ENCODE measurements around the gene UBE4A. TPM values are rescaled to one million over a fixed set of nuclear protein-coding genes. Genes with fewer than 3 reads are reported as not detected.

Gene UBE4A
- total and polyA plus RNA-seq, 2 donors (not counting 3 experiments of a cell fraction or from before 2014, with no cell fraction given) = 13.3 to 40.2 TPM

GRCh38 chr11:118334745-118335144 lies 24.7 kb upstream of the UBE4A start:
- intact Hi-C loops (cut with micrococcal nuclease) = no loop called here

GRCh38 chr11:118338637-118339061 lies 20.8 kb upstream of the UBE4A start:
- Histone ChIP-seq H3K4me3 (replicated peaks in 1 of 3; ENCODE audit: insufficient read depth in 1 of 3, low read depth in 1 of 3, low read length in 3 of 3) (no peak overlapping the region), H3K79me2 (ENCODE audit: control insufficient read depth, insufficient read depth, low read length) (no peaks in the 10 kb centered on the region), H3K27me3 (ENCODE audit: control insufficient read depth in 2 of 2, insufficient read depth in 2 of 2, low read length in 2 of 2) (peaks cover 3 to 12% of the 10 kb centered on the region in 2 experiments), H3K27ac (ENCODE audit: insufficient read depth, low read depth, low read length) (no peak overlapping the region), H4K20me1 (replicated peaks; ENCODE audit: control insufficient read depth, extremely low read depth, insufficient read depth, low read length) (no peaks in the 10 kb centered on the region), H2AFZ (ENCODE audit: low read depth, low read length) (no peak overlapping the region), H3K4me1 (ENCODE audit: control insufficient read depth, extremely low read depth, insufficient read depth, low read length) (no peaks in the 10 kb centered on the region), H3K4me2 (ENCODE audit: insufficient read depth, low read length) (no peak overlapping the region), H3K9ac (replicated peaks; ENCODE audit: extremely low read depth, insufficient read depth, low read length) (no peak overlapping the region), H3K36me3 (ENCODE audit: control insufficient read depth in 2 of 2, extremely low read depth in 1 of 2, insufficient read depth in 2 of 2, low read length in 2 of 2) (no peaks in the 10 kb centered on the region), H3K9me1 (replicated peaks; ENCODE audit: control insufficient read depth, extremely low read depth, insufficient read depth, low read length) (no peaks in the 10 kb centered on the region), H3K9me3 (replicated peaks; ENCODE audit: control insufficient read depth, insufficient read depth, low read length) (no peaks in the 10 kb centered on the region)
- ChIA-PET POLR2A (no interaction called here), CTCF (interaction anchor here (1.6 to 1.9 kb wide), 3 partner anchors 43 to 167 kb away, joined by 4 to 6 read pairs (median 6); no protein-coding TSS in a partner anchor)
- intact Hi-C loops (cut with micrococcal nuclease) = no loop called here
- FAIRE-seq (no peak), DNase-seq (ENCODE audit: low read depth, low spot score) (no peak)
- TF ChIP-seq EZH2 (IDR thresholded peaks at IDR 0.05; ENCODE audit: borderline replicate concordance, low read depth, low read length, severe bottlenecking) (no peak), JUN (IDR thresholded peaks at IDR 0.05; ENCODE audit: borderline replicate concordance, insufficient read depth, insufficient read length, low read depth) (no peak), CTCF (IDR thresholded peaks at IDR 0.05; ENCODE audit: extremely low read depth in 1 of 2, insufficient read depth in 1 of 2, low read depth in 1 of 2, low read length in 2 of 2) (no peak), POLR2AphosphoS5 (IDR thresholded peaks at IDR 0.05; ENCODE audit: insufficient read depth, low read depth, low read length) (no peak), MYC (IDR thresholded peaks at IDR 0.05; ENCODE audit: low read depth, low read length) (no peak), MAX (IDR thresholded peaks at IDR 0.05; ENCODE audit: insufficient read depth, insufficient read length) (no peak)
- dilution Hi-C loops (cut with MboI; ENCODE audit: extremely low pct_ligation_motif_present, low sequenced_read_pairs) = no loop called here
- BruUV-seq (replicated peaks) = no TSS peak

More at GRCh38 chr11:118334745-118335144, 24.7 kb upstream of the UBE4A start:
- peaks cover 0 to 7% of the 10 kb centered on the region in 2 experiments for H3K27me3 ChIP-seq (ENCODE audit: control insufficient read depth in 2 of 2, insufficient read depth in 2 of 2, low read length in 2 of 2)
- no peaks in the 10 kb centered on the region for H3K4me1 ChIP-seq (ENCODE audit: control insufficient read depth, extremely low read depth, insufficient read depth, low read length)
- no peaks in the 10 kb centered on the region for H3K79me2 ChIP-seq (ENCODE audit: control insufficient read depth, insufficient read depth, low read length)
- no peaks in the 10 kb centered on the region for H3K36me3 ChIP-seq (ENCODE audit: control insufficient read depth in 2 of 2, extremely low read depth in 1 of 2, insufficient read depth in 2 of 2, low read length in 2 of 2)
- H3K27ac ChIP-seq (ENCODE audit: insufficient read depth, low read depth, low read length) = no peak overlapping the region
- dilution Hi-C loops (cut with MboI; ENCODE audit: extremely low pct_ligation_motif_present, low sequenced_read_pairs) = no loop called here
- no peak overlapping the region for H3K9ac ChIP-seq (replicated peaks; ENCODE audit: extremely low read depth, insufficient read depth, low read length)
- no peak for DNase-seq (ENCODE audit: low read depth, low spot score)
- ChIA-PET CTCF (no interaction called here), POLR2A (no interaction called here)
- no peak overlapping the region for H3K4me2 ChIP-seq (ENCODE audit: insufficient read depth, low read length)
- no peaks in the 10 kb centered on the region for H3K9me3 ChIP-seq (replicated peaks; ENCODE audit: control insufficient read depth, insufficient read depth, low read length)
- no TSS peak for BruUV-seq (replicated peaks)
- no peaks in the 10 kb centered on the region for H4K20me1 ChIP-seq (replicated peaks; ENCODE audit: control insufficient read depth, extremely low read depth, insufficient read depth, low read length)
- H2AFZ ChIP-seq (ENCODE audit: low read depth, low read length) = no peak overlapping the region
- FAIRE-seq = no peak
- TF ChIP-seq EZH2 (IDR thresholded peaks at IDR 0.05; ENCODE audit: borderline replicate concordance, low read depth, low read length, severe bottlenecking) = no peak
- no peaks in the 10 kb centered on the region for H3K9me1 ChIP-seq (replicated peaks; ENCODE audit: control insufficient read depth, extremely low read depth, insufficient read depth, low read length)
- H3K4me3 ChIP-seq (replicated peaks in 1 of 3; ENCODE audit: insufficient read depth in 1 of 3, low read depth in 1 of 3, low read length in 3 of 3) = no peak overlapping the region

All from endothelial cell of umbilical vein (primary cell).